ENCODE data around the gene IGSF9B. TPM values are rescaled to one million over a fixed set of nuclear protein-coding genes. Genes with fewer than 3 reads are reported as not detected.

IGSF9B gene
- total RNA-seq, 2 donors from 2014 or later: 2.3 to 4.4 TPM

GRCh38 chr11:133946051-133946450 is 10.7 kb downstream of the IGSF9B start:
- ATAC-seq: no peak
- intact Hi-C loops (cut with DNase I, micrococcal nuclease): loop anchor here in 1 of 2 donors (5.0 kb wide), 1 partner anchor 86 kb away; no protein-coding TSS in a partner anchor
- no peak for DNase-seq

- DNase-seq (no peak), ATAC-seq (no peak)
- intact Hi-C loops (cut with DNase I, micrococcal nuclease): loop anchor here in 1 of 2 donors (5.0 kb wide), 1 partner anchor 87 kb away; no protein-coding TSS in a partner anchor
These were observed 11.4 kb downstream of the IGSF9B start for GRCh38 chr11:133945087-133945974.

GRCh38 chr11:133943950-133944698 is 12.6 kb downstream of the IGSF9B start:
- ATAC-seq: no peak
- no peak for DNase-seq
- intact Hi-C loops (cut with DNase I, micrococcal nuclease): no loop called here

GRCh38 chr11:133942577-133942976 is 14.2 kb downstream of the IGSF9B start:
- intact Hi-C loops (cut with DNase I, micrococcal nuclease): no loop called here
- DNase-seq: no peak
- ATAC-seq: no peak

- intact Hi-C loops (cut with DNase I, micrococcal nuclease): no loop called here
- ATAC-seq (no peak), DNase-seq (no peak)
These were observed 15.2 kb downstream of the IGSF9B start for GRCh38 chr11:133941546-133941945.

GRCh38 chr11:133940034-133940433 is 16.7 kb downstream of the IGSF9B start:
- DNase-seq: no peak

GRCh38 chr11:133939558-133939957 is 17.2 kb downstream of the IGSF9B start:
- no peak for ATAC-seq
- intact Hi-C loops (cut with DNase I, micrococcal nuclease): no loop called here
- no peak for DNase-seq

More at GRCh38 chr11:133940034-133940433, 16.7 kb downstream of the IGSF9B start:
- no peak for ATAC-seq
- intact Hi-C loops (cut with DNase I, micrococcal nuclease): no loop called here

GRCh38 chr11:133938166-133938565 is 18.6 kb downstream of the IGSF9B start:
- DNase-seq (no peak), ATAC-seq (no peak)
- intact Hi-C loops (cut with DNase I, micrococcal nuclease): no loop called here

- ATAC-seq (no peak), DNase-seq (no peak)
- intact Hi-C loops (cut with DNase I, micrococcal nuclease): no loop called here
These were observed 19.3 kb downstream of the IGSF9B start for GRCh38 chr11:133937468-133937867.

- intact Hi-C loops (cut with DNase I, micrococcal nuclease): no loop called here
These were observed 19.8 kb downstream of the IGSF9B start for GRCh38 chr11:133937015-133937414.

GRCh38 chr11:133936592-133936991 is 20.2 kb downstream of the IGSF9B start:
- intact Hi-C loops (cut with DNase I, micrococcal nuclease): no loop called here
- no peak for DNase-seq
- no peak for ATAC-seq

More at GRCh38 chr11:133937015-133937414, 19.8 kb downstream of the IGSF9B start:
- DNase-seq (no peak), ATAC-seq (no peak)

- intact Hi-C loops (cut with DNase I, micrococcal nuclease): no loop called here
- DNase-seq: no peak
- no peak for ATAC-seq
These were observed 20.6 kb downstream of the IGSF9B start for GRCh38 chr11:133936136-133936535.

- intact Hi-C loops (cut with DNase I, micrococcal nuclease): no loop called here
- no peak for DNase-seq
- ATAC-seq: no peak
These were observed 21.2 kb downstream of the IGSF9B start for GRCh38 chr11:133935551-133935910.

- intact Hi-C loops (cut with DNase I, micrococcal nuclease): no loop called here
- ATAC-seq (peak; percentile 96), DNase-seq (peak in 1 of 2 donors; percentile 55)
These were observed 21.9 kb downstream of the IGSF9B start for GRCh38 chr11:133934599-133935550.

- ATAC-seq (no peak), DNase-seq (no peak)
- intact Hi-C loops (cut with DNase I, micrococcal nuclease): no loop called here
These were observed 22.7 kb downstream of the IGSF9B start for GRCh38 chr11:133934096-133934495.

- ATAC-seq (no peak), DNase-seq (no peak)
- intact Hi-C loops (cut with DNase I, micrococcal nuclease): no loop called here
These were observed 25.2 kb downstream of the IGSF9B start for GRCh38 chr11:133931449-133932060.

- intact Hi-C loops (cut with DNase I, micrococcal nuclease): no loop called here
- no peak for DNase-seq
- ATAC-seq: no peak
These were observed 25.9 kb downstream of the IGSF9B start for GRCh38 chr11:133930767-133931448.

Data from left colon (tissue), 2 donors.